ENCODE measurements around the gene PSMD1.

DNA sequence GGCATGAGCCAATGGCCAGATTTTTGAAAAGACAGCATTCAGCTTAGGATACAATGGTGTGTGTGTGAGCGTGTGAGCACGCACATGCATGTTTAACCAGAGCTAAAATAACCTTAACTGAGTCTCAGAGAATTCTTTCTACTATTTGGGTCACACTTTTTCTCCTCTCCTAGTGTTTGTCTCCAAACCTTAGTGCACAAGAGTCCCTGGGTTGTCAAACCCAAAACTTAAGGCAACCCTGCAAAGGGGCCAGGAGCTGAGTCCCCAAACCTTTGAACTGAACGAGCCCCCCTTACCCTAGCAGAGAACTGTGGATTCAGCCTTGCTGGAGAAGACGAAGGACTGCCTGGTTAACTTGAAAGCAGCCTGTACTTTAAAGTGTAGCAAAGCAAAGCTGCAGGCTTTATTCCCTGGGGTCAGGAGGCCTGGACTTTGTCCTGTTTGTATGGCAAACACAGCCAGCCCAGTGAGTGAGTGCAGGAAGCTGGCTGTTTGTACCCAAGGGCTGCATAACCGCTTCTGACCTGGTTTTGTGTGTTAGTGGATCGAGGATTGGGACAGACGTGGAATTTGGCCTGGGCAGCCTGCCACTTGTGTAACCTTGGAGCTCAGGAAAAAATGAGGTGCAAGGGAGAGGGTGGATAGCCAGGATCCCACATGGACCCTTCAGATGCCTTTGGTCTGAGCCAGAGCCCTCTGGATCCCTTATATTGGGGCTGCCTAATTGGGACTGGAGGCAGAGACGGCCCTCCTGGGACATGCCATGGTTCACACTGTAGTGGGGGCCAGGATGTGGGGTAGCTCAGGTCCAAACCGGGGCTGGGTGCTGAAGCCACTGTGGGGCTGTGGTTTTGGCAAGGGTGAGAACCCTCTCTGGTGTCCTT is 6.4 kb upstream of the PSMD1 start:
- TF ChIP-seq POLR2A (IDR thresholded peaks at IDR 0.05; ENCODE audit: low read depth): no peak
- TF ChIP-seq, protein P1, sequence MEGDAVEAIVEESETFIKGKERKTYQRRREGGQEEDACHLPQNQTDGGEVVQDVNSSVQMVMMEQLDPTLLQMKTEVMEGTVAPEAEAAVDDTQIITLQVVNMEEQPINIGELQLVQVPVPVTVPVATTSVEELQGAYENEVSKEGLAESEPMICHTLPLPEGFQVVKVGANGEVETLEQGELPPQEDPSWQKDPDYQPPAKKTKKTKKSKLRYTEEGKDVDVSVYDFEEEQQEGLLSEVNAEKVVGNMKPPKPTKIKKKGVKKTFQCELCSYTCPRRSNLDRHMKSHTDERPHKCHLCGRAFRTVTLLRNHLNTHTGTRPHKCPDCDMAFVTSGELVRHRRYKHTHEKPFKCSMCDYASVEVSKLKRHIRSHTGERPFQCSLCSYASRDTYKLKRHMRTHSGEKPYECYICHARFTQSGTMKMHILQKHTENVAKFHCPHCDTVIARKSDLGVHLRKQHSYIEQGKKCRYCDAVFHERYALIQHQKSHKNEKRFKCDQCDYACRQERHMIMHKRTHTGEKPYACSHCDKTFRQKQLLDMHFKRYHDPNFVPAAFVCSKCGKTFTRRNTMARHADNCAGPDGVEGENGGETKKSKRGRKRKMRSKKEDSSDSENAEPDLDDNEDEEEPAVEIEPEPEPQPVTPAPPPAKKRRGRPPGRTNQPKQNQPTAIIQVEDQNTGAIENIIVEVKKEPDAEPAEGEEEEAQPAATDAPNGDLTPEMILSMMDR (IDR thresholded peaks at IDR 0.05): no peak

Data from esophagus muscularis mucosa (tissue), 3 donors.